ENCODE measurements around the gene SDCCAG8.
"Not testable (repeated sequence)": the region's sequence is repeated elsewhere in the genome, so short reads cannot be mapped to it uniquely, and the experiment has no call there.

SDCCAG8 gene

GRCh38 chr1:243315455-243315854 is 59.6 kb downstream of the SDCCAG8 start:
- Histone ChIP-seq H3K4me2 (ENCODE audit: low read length) (no peak overlapping the region), H3K9ac (ENCODE audit: low read depth, low read length) (no peak overlapping the region), H3K36me3 (ENCODE audit: insufficient read depth, low read length) (peaks cover 24% of the 10 kb centered on the region), H3K9me3 (replicated peaks; ENCODE audit: low read length) (no peaks in the 10 kb centered on the region), H3K27me3 (ENCODE audit: control insufficient read depth, insufficient read depth, low read length) (no peaks in the 10 kb centered on the region), H3K4me1 (ENCODE audit: control insufficient read depth, insufficient read depth, low read length) (peaks cover 7% of the 10 kb centered on the region), H3K4me3 (ENCODE audit: low read length) (no peak overlapping the region)

GRCh38 chr1:243315893-243316292 is 60.1 kb downstream of the SDCCAG8 start:
- H3K9ac ChIP-seq (ENCODE audit: low read depth, low read length) = no peak overlapping the region
- peaks cover 7% of the 10 kb centered on the region for H3K4me1 ChIP-seq (ENCODE audit: control insufficient read depth, insufficient read depth, low read length)
- peaks cover 24% of the 10 kb centered on the region for H3K36me3 ChIP-seq (ENCODE audit: insufficient read depth, low read length)
- no peak overlapping the region for H3K4me2 ChIP-seq (ENCODE audit: low read length)
- no peak overlapping the region for H3K4me3 ChIP-seq (ENCODE audit: low read length)
- no peaks in the 10 kb centered on the region for H3K9me3 ChIP-seq (replicated peaks; ENCODE audit: low read length)
- H3K27me3 ChIP-seq (ENCODE audit: control insufficient read depth, insufficient read depth, low read length) = no peaks in the 10 kb centered on the region

- Histone ChIP-seq H3K4me3 (ENCODE audit: low read length) (no peak overlapping the region), H3K27me3 (ENCODE audit: control insufficient read depth, insufficient read depth, low read length) (no peaks in the 10 kb centered on the region), H3K4me2 (ENCODE audit: low read length) (no peak overlapping the region), H3K4me1 (ENCODE audit: control insufficient read depth, insufficient read depth, low read length) (peaks cover 7% of the 10 kb centered on the region), H3K36me3 (ENCODE audit: insufficient read depth, low read length) (peaks cover 21% of the 10 kb centered on the region), H3K9me3 (replicated peaks; ENCODE audit: low read length) (no peaks in the 10 kb centered on the region), H3K9ac (ENCODE audit: low read depth, low read length) (no peak overlapping the region)
These were observed 60.6 kb downstream of the SDCCAG8 start for GRCh38 chr1:243316366-243316989.

- Histone ChIP-seq H3K36me3 (ENCODE audit: insufficient read depth, low read length) (peaks cover 13% of the 10 kb centered on the region), H3K9ac (ENCODE audit: low read depth, low read length) (no peak overlapping the region), H3K4me3 (ENCODE audit: low read length) (no peak overlapping the region), H3K9me3 (replicated peaks; ENCODE audit: low read length) (no peaks in the 10 kb centered on the region), H3K4me2 (ENCODE audit: low read length) (no peak overlapping the region), H3K4me1 (ENCODE audit: control insufficient read depth, insufficient read depth, low read length) (peaks cover 11% of the 10 kb centered on the region), H3K27me3 (ENCODE audit: control insufficient read depth, insufficient read depth, low read length) (no peaks in the 10 kb centered on the region)
These were observed 64.4 kb downstream of the SDCCAG8 start for GRCh38 chr1:243320224-243320623.

GRCh38 chr1:243322326-243322725 is 66.5 kb downstream of the SDCCAG8 start:
- no peak overlapping the region for H3K4me2 ChIP-seq (ENCODE audit: low read length)
- no peaks in the 10 kb centered on the region for H3K27me3 ChIP-seq (ENCODE audit: control insufficient read depth, insufficient read depth, low read length)
- H3K9ac ChIP-seq (ENCODE audit: low read depth, low read length) = no peak overlapping the region
- no peak overlapping the region for H3K4me3 ChIP-seq (ENCODE audit: low read length)
- H3K36me3 ChIP-seq (ENCODE audit: insufficient read depth, low read length) = peaks cover 13% of the 10 kb centered on the region
- H3K9me3 ChIP-seq (replicated peaks; ENCODE audit: low read length) = no peaks in the 10 kb centered on the region
- H3K4me1 ChIP-seq (ENCODE audit: control insufficient read depth, insufficient read depth, low read length) = peaks cover 6% of the 10 kb centered on the region

- Histone ChIP-seq H3K4me1 (ENCODE audit: control insufficient read depth, insufficient read depth, low read length) (peaks cover 6% of the 10 kb centered on the region), H3K36me3 (ENCODE audit: insufficient read depth, low read length) (peaks cover 2% of the 10 kb centered on the region), H3K9me3 (replicated peaks; ENCODE audit: low read length) (no peaks in the 10 kb centered on the region), H3K9ac (ENCODE audit: low read depth, low read length) (no peak overlapping the region), H3K27me3 (ENCODE audit: control insufficient read depth, insufficient read depth, low read length) (no peaks in the 10 kb centered on the region), H3K4me2 (ENCODE audit: low read length) (no peak overlapping the region), H3K4me3 (ENCODE audit: low read length) (no peak overlapping the region)
These were observed 67.7 kb downstream of the SDCCAG8 start for GRCh38 chr1:243323491-243323890.

GRCh38 chr1:243325305-243325890 is 69.6 kb downstream of the SDCCAG8 start:
- Histone ChIP-seq H3K4me2 (ENCODE audit: low read length) (no peak overlapping the region), H3K27me3 (ENCODE audit: control insufficient read depth, insufficient read depth, low read length) (no peaks in the 10 kb centered on the region), H3K4me1 (ENCODE audit: control insufficient read depth, insufficient read depth, low read length) (peaks cover 6% of the 10 kb centered on the region), H3K36me3 (ENCODE audit: insufficient read depth, low read length) (peaks cover 2% of the 10 kb centered on the region), H3K9me3 (replicated peaks; ENCODE audit: low read length) (no peaks in the 10 kb centered on the region), H3K4me3 (ENCODE audit: low read length) (no peak overlapping the region), H3K9ac (ENCODE audit: low read depth, low read length) (no peak overlapping the region)

GRCh38 chr1:243332440-243332839 is 76.6 kb downstream of the SDCCAG8 start:
- no peak overlapping the region for H3K9ac ChIP-seq (ENCODE audit: low read depth, low read length)
- peaks cover 36% of the 10 kb centered on the region for H3K36me3 ChIP-seq (ENCODE audit: insufficient read depth, low read length)
- no peaks in the 10 kb centered on the region for H3K27me3 ChIP-seq (ENCODE audit: control insufficient read depth, insufficient read depth, low read length)
- no peaks in the 10 kb centered on the region for H3K9me3 ChIP-seq (replicated peaks; ENCODE audit: low read length)
- H3K4me1 ChIP-seq (ENCODE audit: control insufficient read depth, insufficient read depth, low read length) = no peaks in the 10 kb centered on the region
- no peak overlapping the region for H3K4me3 ChIP-seq (ENCODE audit: low read length)
- no peak overlapping the region for H3K4me2 ChIP-seq (ENCODE audit: low read length)

GRCh38 chr1:243335292-243335691 is 79.5 kb downstream of the SDCCAG8 start:
- Histone ChIP-seq H3K36me3 (ENCODE audit: insufficient read depth, low read length) (peaks cover 38% of the 10 kb centered on the region), H3K9ac (ENCODE audit: low read depth, low read length) (no peak overlapping the region), H3K27me3 (ENCODE audit: control insufficient read depth, insufficient read depth, low read length) (no peaks in the 10 kb centered on the region), H3K4me2 (ENCODE audit: low read length) (no peak overlapping the region), H3K4me3 (ENCODE audit: low read length) (no peak overlapping the region), H3K9me3 (replicated peaks; ENCODE audit: low read length) (no peaks in the 10 kb centered on the region), H3K4me1 (ENCODE audit: control insufficient read depth, insufficient read depth, low read length) (peaks cover 2% of the 10 kb centered on the region)

- Histone ChIP-seq H3K4me2 (ENCODE audit: low read length) (no peak overlapping the region), H3K4me1 (ENCODE audit: control insufficient read depth, insufficient read depth, low read length) (peaks cover 10% of the 10 kb centered on the region), H3K4me3 (ENCODE audit: low read length) (no peak overlapping the region), H3K9ac (ENCODE audit: low read depth, low read length) (no peak overlapping the region), H3K9me3 (replicated peaks; ENCODE audit: low read length) (no peaks in the 10 kb centered on the region), H3K36me3 (ENCODE audit: insufficient read depth, low read length) (peaks cover 30% of the 10 kb centered on the region), H3K27me3 (ENCODE audit: control insufficient read depth, insufficient read depth, low read length) (no peaks in the 10 kb centered on the region)
These were observed 80.3 kb downstream of the SDCCAG8 start for GRCh38 chr1:243336163-243336562.

- not testable (repeated sequence) for H3K9me3 ChIP-seq (replicated peaks; ENCODE audit: low read length); H3K27me3 ChIP-seq (ENCODE audit: control insufficient read depth, insufficient read depth, low read length); H3K4me3 ChIP-seq (ENCODE audit: low read length); H3K9ac ChIP-seq (ENCODE audit: low read depth, low read length); H3K4me2 ChIP-seq (ENCODE audit: low read length)
- H3K4me1 ChIP-seq (ENCODE audit: control insufficient read depth, insufficient read depth, low read length) = peaks cover 11% of the 10 kb centered on the region
- peaks cover 11% of the 10 kb centered on the region for H3K36me3 ChIP-seq (ENCODE audit: insufficient read depth, low read length)
These were observed 83.0 kb downstream of the SDCCAG8 start for GRCh38 chr1:243338848-243339247.

- Histone ChIP-seq H3K4me3 (ENCODE audit: low read length) (no peak overlapping the region), H3K4me1 (ENCODE audit: control insufficient read depth, insufficient read depth, low read length) (peaks cover 11% of the 10 kb centered on the region), H3K9ac (ENCODE audit: low read depth, low read length) (no peak overlapping the region), H3K4me2 (ENCODE audit: low read length) (no peak overlapping the region), H3K27me3 (ENCODE audit: control insufficient read depth, insufficient read depth, low read length) (no peaks in the 10 kb centered on the region), H3K36me3 (ENCODE audit: insufficient read depth, low read length) (peaks cover 3% of the 10 kb centered on the region), H3K9me3 (replicated peaks; ENCODE audit: low read length) (no peaks in the 10 kb centered on the region)
These were observed 85.2 kb downstream of the SDCCAG8 start for GRCh38 chr1:243341074-243341473.

Measured in skeletal muscle satellite cell (primary cell).